Fibroblast of lung (primary cell): ENCODE data around the gene NOXRED1. TPM values are rescaled to one million over a fixed set of nuclear protein-coding genes. Genes with fewer than 3 reads are reported as not detected.
"Not testable (repeated sequence)": the region's sequence is repeated elsewhere in the genome, so short reads cannot be mapped to it uniquely, and the experiment has no call there.

Experiments used
- DNase-seq, 2 donors: peaks; one replicate each; pipeline versions ENCODE4 v3.0.0 to v3.0.0-alpha.2; 2010; ENCODE audit warnings: low read depth in 2 of 2
- H2AFZ ChIP-seq: 2 replicates; pipeline ENCODE4 v1.5.1; 2012; ENCODE audit warnings: low read length, control low read depth, inconsistent platforms
- H3K27ac ChIP-seq: 2 replicates; pipeline ENCODE4 v1.5.1; 2011; ENCODE audit warnings: low read length, control low read depth; ENCODE audit not compliant: insufficient read depth
- H3K27me3 ChIP-seq: 2 replicates; pipeline ENCODE4 v1.5.1; 2011; ENCODE audit warnings: mild to moderate bottlenecking, low read length; ENCODE audit not compliant: control insufficient read depth, insufficient read depth
- H3K36me3 ChIP-seq: 2 replicates; pipeline ENCODE4 v1.5.1; 2011; ENCODE audit warnings: low read length; ENCODE audit not compliant: control insufficient read depth, insufficient read depth
- H3K4me1 ChIP-seq: 2 replicates; pipeline ENCODE4 v1.5.1; 2011; ENCODE audit warnings: low read length; ENCODE audit not compliant: control insufficient read depth, insufficient read depth; ENCODE audit errors: extremely low read depth
- H3K4me2 ChIP-seq: 2 replicates; pipeline ENCODE4 v1.5.1; 2011; ENCODE audit warnings: low read length, control low read depth; ENCODE audit not compliant: insufficient read depth; ENCODE audit errors: extremely low read depth
- H3K4me3 ChIP-seq, 4 experiments: fragments of 200-600 bp in 1 of 4; sonication (generic) in 1 of 4; replicated peaks in 1 of 4; 2 replicates each; pipeline ENCODE4 v1.5.1; 2011 to 2016; ENCODE audit warnings: low read length in 4 of 4, low read depth in 3 of 4, mild to moderate bottlenecking in 3 of 4, control low read depth in 2 of 4, inconsistent platforms in 1 of 4, mixed read lengths in 1 of 4; ENCODE audit not compliant: insufficient read depth in 1 of 4; ENCODE audit errors: control extremely low read depth in 1 of 4
- H3K79me2 ChIP-seq: 2 replicates; pipeline ENCODE4 v1.5.1; 2012; ENCODE audit warnings: mild to moderate bottlenecking, low read length, inconsistent platforms; ENCODE audit not compliant: control insufficient read depth, insufficient read depth
- H3K9ac ChIP-seq: 2 replicates; pipeline ENCODE4 v1.5.1; 2011; ENCODE audit warnings: mild to moderate bottlenecking, low read length, control low read depth; ENCODE audit not compliant: insufficient read depth
- H3K9me3 ChIP-seq: 2 replicates; pipeline ENCODE4 v1.5.1; 2012; ENCODE audit warnings: low read depth, low read length; ENCODE audit not compliant: control insufficient read depth, insufficient read depth
- H4K20me1 ChIP-seq: 2 replicates; pipeline ENCODE4 v1.5.1; 2011; ENCODE audit warnings: low read length; ENCODE audit not compliant: control insufficient read depth, insufficient read depth; ENCODE audit errors: extremely low read depth
- CTCF ChIP-seq, 2 donors: IDR thresholded peaks in 1 of 2; conservative IDR thresholded peaks in 1 of 2; 1 replicate in 1 of 2; 2 replicates in 1 of 2; pipeline ENCODE4 v1.5.1; 2011 to 2012; ENCODE audit warnings: low read length in 2 of 2, control low read depth in 1 of 2, inconsistent platforms in 1 of 2, low read depth in 1 of 2, mild to moderate bottlenecking in 1 of 2
- EZH2 ChIP-seq: IDR thresholded peaks from 2 replicates; pipeline ENCODE4 v1.5.1; 2012; ENCODE audit warnings: low read length, control low read depth, mild to moderate bottlenecking; ENCODE audit errors: missing control alignments
- polyA plus RNA-seq, 2 donors: library from polyadenylated mRNA; depleted of rRNA in 1 of 2; stranded (reverse) in 1 of 2; unstranded in 1 of 2; fragments of >200 nt; gene quantifications; 2 replicates each; pipeline ENCODE4 v1.2.1, GENCODE V29; 2011 to 2012; ENCODE audit warnings: missing spikeins in 1 of 2
- total RNA-seq: library from RNA; depleted of rRNA; stranded (reverse); fragments of >200 nt; gene quantifications from 2 replicates; pipeline ENCODE4 v1.2.1, GENCODE V29; 2014

The NOXRED1 gene
- total and polyA plus RNA-seq, 2 donors (not counting 1 experiment from before 2014, with no cell fraction given): 0.14 to 0.83 TPM

- H3K36me3 ChIP-seq: peaks cover 11% of the 10 kb centered on the region
- H3K27me3 ChIP-seq: no peaks in the 10 kb centered on the region
- no peak overlapping the region for H3K4me2 ChIP-seq
- no peaks in the 10 kb centered on the region for H3K9me3 ChIP-seq
- H3K79me2 ChIP-seq: no peaks in the 10 kb centered on the region
- no peak overlapping the region for H2AFZ ChIP-seq
- no peak overlapping the region for H3K9ac ChIP-seq
- no peak overlapping the region for H3K4me3 ChIP-seq
- no peak for DNase-seq
- no peak overlapping the region for H3K27ac ChIP-seq
- no peaks in the 10 kb centered on the region for H3K4me1 ChIP-seq
- H4K20me1 ChIP-seq: no peaks in the 10 kb centered on the region
- TF ChIP-seq EZH2: no peak
- TF ChIP-seq CTCF (conservative IDR thresholded peaks at IDR 0.05 in 1 of 2, IDR thresholded peaks at IDR 0.05 in 1 of 2; ENCODE audit: low read depth in 1 of 2, low read length in 2 of 2): no peak
These were observed 1.5 kb upstream of the NOXRED1 start for GRCh38 chr14:77424862-77425261.

- Histone ChIP-seq H2AFZ (no peak overlapping the region), H3K4me3 (no peak overlapping the region), H3K27ac (no peak overlapping the region), H3K27me3 (no peaks in the 10 kb centered on the region), H3K4me2 (no peak overlapping the region), H3K9me3 (no peaks in the 10 kb centered on the region), H3K9ac (no peak overlapping the region), H3K36me3 (no peaks in the 10 kb centered on the region), H4K20me1 (no peaks in the 10 kb centered on the region), H3K79me2 (no peaks in the 10 kb centered on the region), H3K4me1 (no peaks in the 10 kb centered on the region)
- TF ChIP-seq EZH2: no peak
- no peak for TF ChIP-seq CTCF (conservative IDR thresholded peaks at IDR 0.05 in 1 of 2, IDR thresholded peaks at IDR 0.05 in 1 of 2; ENCODE audit: low read depth in 1 of 2, low read length in 2 of 2)
- peak in 1 of 2 donors; percentile 2 for DNase-seq
These were observed 2.1 kb downstream of the NOXRED1 start for GRCh38 chr14:77421201-77421600.

GRCh38 chr14:77416836-77417235, 6.5 kb downstream of the NOXRED1 start:
- Histone ChIP-seq H3K9ac (no peak overlapping the region), H3K9me3 (no peaks in the 10 kb centered on the region), H4K20me1 (no peaks in the 10 kb centered on the region), H3K79me2 (no peaks in the 10 kb centered on the region), H2AFZ (no peak overlapping the region), H3K27me3 (no peaks in the 10 kb centered on the region), H3K4me2 (no peak overlapping the region), H3K4me1 (no peaks in the 10 kb centered on the region), H3K4me3 (no peak overlapping the region), H3K27ac (no peak overlapping the region), H3K36me3 (no peaks in the 10 kb centered on the region)
- TF ChIP-seq CTCF (conservative IDR thresholded peaks at IDR 0.05 in 1 of 2, IDR thresholded peaks at IDR 0.05 in 1 of 2; ENCODE audit: low read depth in 1 of 2, low read length in 2 of 2) (no peak), EZH2 (no peak)
- no peak for DNase-seq

GRCh38 chr14:77416098-77416497, 7.2 kb downstream of the NOXRED1 start:
- not testable (repeated sequence) for H3K27ac ChIP-seq, H3K9ac ChIP-seq, H3K9me3 ChIP-seq, H3K4me2 ChIP-seq, H3K27me3 ChIP-seq, H3K36me3 ChIP-seq, H4K20me1 ChIP-seq, H3K79me2 ChIP-seq, H3K4me1 ChIP-seq, H2AFZ ChIP-seq, H3K4me3 ChIP-seq, DNase-seq

- not testable (repeated sequence) for H4K20me1 ChIP-seq, H3K4me3 ChIP-seq, H3K4me1 ChIP-seq, DNase-seq, H3K9ac ChIP-seq, H3K36me3 ChIP-seq, H2AFZ ChIP-seq, H3K9me3 ChIP-seq, H3K27ac ChIP-seq, H3K79me2 ChIP-seq, H3K27me3 ChIP-seq, H3K4me2 ChIP-seq
These were observed 7.8 kb downstream of the NOXRED1 start for GRCh38 chr14:77415403-77416030.
